GM21576 (cell line): Measurements from ENCODE around the gene SPACDR.

Experiments
- ATAC-seq: cut with Tn5 transposase; IDR thresholded peaks from one replicate; pipeline ENCODE4 v1.9.1; 2021; ENCODE audit warnings: mild to moderate bottlenecking, moderate library complexity; ENCODE audit not compliant: unreplicated experiment

Gene SPACDR

GRCh38 chr7:100437150-100438100 is 26.6 kb downstream of the SPACDR start:
- no peak for ATAC-seq

GRCh38 chr7:100435401-100436304 is 28.4 kb downstream of the SPACDR start:
- peak; percentile 20 for ATAC-seq

GRCh38 chr7:100434297-100435144 is 29.5 kb downstream of the SPACDR start:
- ATAC-seq: no peak

GRCh38 chr7:100433592-100434296 is 30.3 kb downstream of the SPACDR start:
- no peak for ATAC-seq

GRCh38 chr7:100433276-100433591 is 30.8 kb downstream of the SPACDR start:
- ATAC-seq: no peak

GRCh38 chr7:100432621-100433275 is 31.3 kb downstream of the SPACDR start:
- no peak for ATAC-seq

- no peak for ATAC-seq
Measured at GRCh38 chr7:100432053-100432452, 32.0 kb downstream of the SPACDR start.

- no peak for ATAC-seq
Measured at GRCh38 chr7:100431286-100431735, 32.7 kb downstream of the SPACDR start.

- ATAC-seq: peak; percentile 1
Measured at GRCh38 chr7:100430493-100431285, 33.4 kb downstream of the SPACDR start.

GRCh38 chr7:100429637-100430492 is 34.2 kb downstream of the SPACDR start, which contains the start of gene MEPCE:
Gene MEPCE, plus strand, starts transcription at chr7:100429831. Its CDS starts 188 bp downstream, at chr7:100430019.
- peak; percentile 28 for ATAC-seq

GRCh38 chr7:100428967-100429636 is 35.0 kb downstream of the SPACDR start:
- peak; percentile 45 for ATAC-seq

- ATAC-seq: peak; percentile 42
Measured at GRCh38 chr7:100428199-100428966, 35.7 kb downstream of the SPACDR start, which contains the start of gene ZCWPW1. Gene ZCWPW1, minus strand, starts transcription at chr7:100428703. Its CDS starts 8,054 bp downstream, at chr7:100420649.

GRCh38 chr7:100427762-100428198 is 36.3 kb downstream of the SPACDR start:
- no peak for ATAC-seq

- no peak for ATAC-seq
Measured at GRCh38 chr7:100426516-100426915, 37.5 kb downstream of the SPACDR start.

GRCh38 chr7:100425347-100425746 is 38.7 kb downstream of the SPACDR start:
- no peak for ATAC-seq

GRCh38 chr7:100423315-100423714 is 40.7 kb downstream of the SPACDR start:
- ATAC-seq: no peak
